Stomach (tissue), 4 donors: ENCODE results near the gene MAP2K1.

Experiments
- POLR2AphosphoS5 ChIP-seq, 3 donors: sonication (generic); formaldehyde crosslinking; IDR thresholded peaks; one replicate each; pipeline ENCODE4 v1.6.1; 2016; ENCODE audit warnings: antibody characterized with exemption in 3 of 3
- TF ChIP-seq, protein P1 (sequence below), 7 experiments: fragments of 450-650 bp in 4 of 7; fragments of 200-600 bp in 3 of 7; sonication (generic) in 3 of 7; IDR thresholded peaks; one replicate each; pipeline ENCODE4 v1.5.1; 2016 to 2019; ENCODE audit warnings: antibody characterized with exemption in 7 of 7, control low read depth in 2 of 7, mild to moderate bottlenecking in 1 of 7

DNA sequence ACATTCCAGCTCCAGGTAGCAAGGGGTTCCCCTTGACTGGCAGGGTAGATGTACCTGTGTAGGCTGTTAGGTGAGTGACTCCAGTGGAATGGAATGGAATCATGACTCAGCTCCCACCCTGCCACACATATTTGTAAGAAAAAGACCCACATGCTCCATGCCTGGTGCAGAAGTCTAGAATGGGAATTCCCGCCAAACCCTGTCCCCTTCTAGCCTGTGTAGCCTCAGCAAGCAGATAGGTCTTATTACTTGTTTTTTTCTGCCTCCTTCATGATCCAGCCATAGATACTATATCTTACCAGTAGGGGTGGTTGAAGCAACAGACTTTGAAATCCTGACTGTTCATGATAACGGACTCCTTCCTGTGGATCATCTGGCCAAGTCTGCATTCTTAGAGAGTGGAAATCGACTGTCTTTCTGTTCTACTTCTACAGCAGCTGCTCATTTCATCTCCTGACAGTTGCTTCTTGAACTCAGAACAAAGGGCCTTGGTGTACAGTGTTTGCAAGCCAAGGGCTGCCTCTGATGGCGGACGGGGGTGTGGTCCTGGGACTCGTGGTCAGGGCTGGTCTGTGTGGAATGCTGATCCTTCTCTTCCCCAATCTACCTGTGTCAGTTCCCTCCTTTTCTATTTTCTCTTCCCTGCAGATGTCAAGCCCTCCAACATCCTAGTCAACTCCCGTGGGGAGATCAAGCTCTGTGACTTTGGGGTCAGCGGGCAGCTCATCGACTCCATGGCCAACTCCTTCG is 94.6 kb downstream of the MAP2K1 start:
- no peak for TF ChIP-seq POLR2AphosphoS5 (IDR thresholded peaks at IDR 0.05)
- TF ChIP-seq, protein P1, sequence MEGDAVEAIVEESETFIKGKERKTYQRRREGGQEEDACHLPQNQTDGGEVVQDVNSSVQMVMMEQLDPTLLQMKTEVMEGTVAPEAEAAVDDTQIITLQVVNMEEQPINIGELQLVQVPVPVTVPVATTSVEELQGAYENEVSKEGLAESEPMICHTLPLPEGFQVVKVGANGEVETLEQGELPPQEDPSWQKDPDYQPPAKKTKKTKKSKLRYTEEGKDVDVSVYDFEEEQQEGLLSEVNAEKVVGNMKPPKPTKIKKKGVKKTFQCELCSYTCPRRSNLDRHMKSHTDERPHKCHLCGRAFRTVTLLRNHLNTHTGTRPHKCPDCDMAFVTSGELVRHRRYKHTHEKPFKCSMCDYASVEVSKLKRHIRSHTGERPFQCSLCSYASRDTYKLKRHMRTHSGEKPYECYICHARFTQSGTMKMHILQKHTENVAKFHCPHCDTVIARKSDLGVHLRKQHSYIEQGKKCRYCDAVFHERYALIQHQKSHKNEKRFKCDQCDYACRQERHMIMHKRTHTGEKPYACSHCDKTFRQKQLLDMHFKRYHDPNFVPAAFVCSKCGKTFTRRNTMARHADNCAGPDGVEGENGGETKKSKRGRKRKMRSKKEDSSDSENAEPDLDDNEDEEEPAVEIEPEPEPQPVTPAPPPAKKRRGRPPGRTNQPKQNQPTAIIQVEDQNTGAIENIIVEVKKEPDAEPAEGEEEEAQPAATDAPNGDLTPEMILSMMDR (IDR thresholded peaks at IDR 0.05), result no peak
